Neural cell (in vitro differentiated cells): ENCODE results near the gene GUCA2A. TPM values are rescaled to one million over a fixed set of nuclear protein-coding genes. Genes with fewer than 3 reads are reported as not detected.

ENCODE experiments used
- H2AFZ ChIP-seq: fragments of 200-600, 300-800 bp; sonication (generic), shearing (Covaris generic); 2 replicates; pipeline ENCODE4 v1.6.0; 2014; ENCODE audit warnings: low read depth, mild to moderate bottlenecking, antibody characterized with exemption, low read length, moderate library complexity
- H3F3A ChIP-seq: fragments of 200-600 bp; shearing (Covaris generic); 2 replicates; pipeline ENCODE4 v1.6.1; 2016; ENCODE audit warnings: mild to moderate bottlenecking, moderate library complexity, mixed read lengths, antibody characterized with exemption, low read length; ENCODE audit not compliant: insufficient read depth, poor library complexity, severe bottlenecking
- H3K27ac ChIP-seq: fragments of 200-600, 300-800 bp; sonication (generic), shearing (Covaris generic); 2 replicates; pipeline ENCODE4 v1.5.1; 2014; ENCODE audit warnings: mild to moderate bottlenecking, low read length, moderate library complexity
- H3K27me3 ChIP-seq: fragments of 300-800, 200-600 bp; sonication (generic), shearing (Covaris generic); 2 replicates; pipeline ENCODE4 v1.6.0; 2014; ENCODE audit warnings: mild to moderate bottlenecking, low read depth, low read length, moderate library complexity; ENCODE audit not compliant: insufficient read depth
- H3K36me3 ChIP-seq: fragments of 300-800, 200-600 bp; sonication (generic), shearing (Covaris generic); 2 replicates; pipeline ENCODE4 v1.5.1; 2014; ENCODE audit warnings: mild to moderate bottlenecking, antibody characterized with exemption, low read length, moderate library complexity; ENCODE audit not compliant: insufficient read depth
- H3K4me2 ChIP-seq: fragments of 300-800, 200-600 bp; sonication (generic), shearing (Covaris generic); 2 replicates; pipeline ENCODE4 v1.6.0; 2014; ENCODE audit warnings: mild to moderate bottlenecking, low read length
- H3K4me3 ChIP-seq: fragments of 300-800, 200-600 bp; sonication (generic), shearing (Covaris generic); 2 replicates; pipeline ENCODE4 v1.5.1; 2014; ENCODE audit warnings: mild to moderate bottlenecking, low read length, moderate library complexity
- H3K79me2 ChIP-seq: fragments of 200-600 bp; shearing (Covaris generic); replicated peaks from 2 replicates; pipeline ENCODE4 v1.6.0; 2014; ENCODE audit warnings: mild to moderate bottlenecking, low read length, moderate library complexity; ENCODE audit not compliant: insufficient read depth
- H3K9ac ChIP-seq: fragments of 300-800, 200-600 bp; sonication (generic), shearing (Covaris generic); 2 replicates; pipeline ENCODE4 v1.6.1; 2016; ENCODE audit warnings: mild to moderate bottlenecking, low read length, mixed read lengths
- H3K9me2 ChIP-seq: fragments of 200-600 bp; shearing (Covaris generic); 2 replicates; pipeline ENCODE4 v1.6.1; 2016; ENCODE audit warnings: mild to moderate bottlenecking, low read length, mixed read lengths; ENCODE audit not compliant: insufficient read depth
- H3K9me3 ChIP-seq: fragments of 200-600, 300-800 bp; sonication (generic), shearing (Covaris generic); 2 replicates; pipeline ENCODE4 v1.6.1; 2016; ENCODE audit warnings: mild to moderate bottlenecking, mixed run types, low read length, moderate library complexity, mixed read lengths
- H4K20me1 ChIP-seq: fragments of 200-600 bp; shearing (Covaris generic); 2 replicates; pipeline ENCODE4 v1.6.1; 2016; ENCODE audit warnings: mild to moderate bottlenecking, mixed run types; ENCODE audit not compliant: insufficient read depth
- EP300 ChIP-seq: fragments of 450-650 bp; conservative IDR thresholded peaks from 2 replicates; pipeline ENCODE4 v1.6.1; 2014; ENCODE audit warnings: antibody characterized with exemption, mild to moderate bottlenecking, moderate library complexity; ENCODE audit not compliant: poor library complexity, severe bottlenecking
- EZH2 ChIP-seq: fragments of 200-600, 300-800 bp; shearing (Covaris generic), sonication (generic); IDR thresholded peaks from 2 replicates; pipeline ENCODE4 v1.6.1; 2014; ENCODE audit warnings: antibody characterized with exemption, low read length, borderline replicate concordance, mild to moderate bottlenecking; ENCODE audit not compliant: insufficient read depth, poor library complexity, severe bottlenecking
- MXI1 ChIP-seq: fragments of 450-650 bp; conservative IDR thresholded peaks from 2 replicates; pipeline ENCODE4 v1.6.1; 2014; ENCODE audit warnings: antibody characterized with exemption, mild to moderate bottlenecking; ENCODE audit not compliant: poor library complexity, severe bottlenecking
- POLR2AphosphoS5 ChIP-seq: IDR thresholded peaks from 2 replicates; pipeline ENCODE4 v1.6.1; 2012
- RAD21 ChIP-seq: fragments of 450-650 bp; conservative IDR thresholded peaks from 2 replicates; pipeline ENCODE4 v1.6.1; 2014; ENCODE audit warnings: antibody characterized with exemption, mild to moderate bottlenecking, moderate library complexity
- SMC3 ChIP-seq: fragments of 450-650 bp; conservative IDR thresholded peaks from 2 replicates; pipeline ENCODE4 v1.6.1; 2014; ENCODE audit warnings: antibody characterized with exemption, mild to moderate bottlenecking, moderate library complexity; ENCODE audit not compliant: poor library complexity
- TAF1 ChIP-seq: IDR thresholded peaks from 2 replicates; pipeline ENCODE4 v1.6.1; 2012; ENCODE audit warnings: low read depth
- polyA plus RNA-seq: library from polyadenylated mRNA; depleted of rRNA; stranded (reverse); fragments of >200 nt; gene quantifications from 2 replicates; pipeline ENCODE4 v1.2.3, GENCODE V29; 2014
- TF ChIP-seq, protein P1 (sequence below): fragments of 450-650 bp; IDR thresholded peaks from 2 replicates; pipeline ENCODE4 v1.5.1; 2014; ENCODE audit warnings: antibody characterized with exemption, mild to moderate bottlenecking, moderate library complexity; ENCODE audit not compliant: poor library complexity, severe bottlenecking
- TF ChIP-seq, protein P2 (sequence below): IDR thresholded peaks from 2 replicates; pipeline ENCODE4 v1.6.1; 2012; ENCODE audit warnings: borderline replicate concordance

The GUCA2A gene
- polyA plus RNA-seq, 1 donor from 2014 or later: not detected

DNA sequence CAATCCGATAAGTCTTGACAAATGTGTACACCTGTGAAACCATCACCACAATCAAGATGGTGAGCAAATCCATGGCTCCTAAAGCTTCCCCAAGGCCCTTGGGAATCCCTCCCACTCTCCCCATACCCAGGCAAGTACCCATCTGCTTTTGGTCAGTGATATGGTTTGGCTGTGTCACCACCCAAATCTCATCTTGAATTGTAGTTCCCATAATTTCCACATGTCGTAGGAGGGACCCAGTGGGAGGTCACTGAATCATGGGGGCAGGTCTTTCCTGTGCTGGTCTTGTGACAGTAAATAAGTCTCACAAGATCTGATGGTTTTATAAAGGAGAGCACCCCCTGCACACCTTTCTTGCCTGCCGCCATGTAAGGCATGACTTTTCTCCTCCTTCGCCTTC lies 26.0 kb downstream of the GUCA2A start:
- H2AFZ ChIP-seq: no peak overlapping the region
- H3K79me2 ChIP-seq: no peaks in the 10 kb centered on the region
- H3K36me3 ChIP-seq: no peaks in the 10 kb centered on the region
- H3K9me2 ChIP-seq: no peaks in the 10 kb centered on the region
- H3K27ac ChIP-seq: no peak overlapping the region
- H3K9me3 ChIP-seq: no peaks in the 10 kb centered on the region
- no peak overlapping the region for H3K4me2 ChIP-seq
- no peaks in the 10 kb centered on the region for H3K27me3 ChIP-seq
- H3K9ac ChIP-seq: no peak overlapping the region
- H3K4me3 ChIP-seq: no peak overlapping the region
- H4K20me1 ChIP-seq: no peaks in the 10 kb centered on the region
- TF ChIP-seq, protein P1, sequence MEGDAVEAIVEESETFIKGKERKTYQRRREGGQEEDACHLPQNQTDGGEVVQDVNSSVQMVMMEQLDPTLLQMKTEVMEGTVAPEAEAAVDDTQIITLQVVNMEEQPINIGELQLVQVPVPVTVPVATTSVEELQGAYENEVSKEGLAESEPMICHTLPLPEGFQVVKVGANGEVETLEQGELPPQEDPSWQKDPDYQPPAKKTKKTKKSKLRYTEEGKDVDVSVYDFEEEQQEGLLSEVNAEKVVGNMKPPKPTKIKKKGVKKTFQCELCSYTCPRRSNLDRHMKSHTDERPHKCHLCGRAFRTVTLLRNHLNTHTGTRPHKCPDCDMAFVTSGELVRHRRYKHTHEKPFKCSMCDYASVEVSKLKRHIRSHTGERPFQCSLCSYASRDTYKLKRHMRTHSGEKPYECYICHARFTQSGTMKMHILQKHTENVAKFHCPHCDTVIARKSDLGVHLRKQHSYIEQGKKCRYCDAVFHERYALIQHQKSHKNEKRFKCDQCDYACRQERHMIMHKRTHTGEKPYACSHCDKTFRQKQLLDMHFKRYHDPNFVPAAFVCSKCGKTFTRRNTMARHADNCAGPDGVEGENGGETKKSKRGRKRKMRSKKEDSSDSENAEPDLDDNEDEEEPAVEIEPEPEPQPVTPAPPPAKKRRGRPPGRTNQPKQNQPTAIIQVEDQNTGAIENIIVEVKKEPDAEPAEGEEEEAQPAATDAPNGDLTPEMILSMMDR: no peak
- no peak for TF ChIP-seq POLR2AphosphoS5
- no peak for TF ChIP-seq SMC3
- no peak for TF ChIP-seq MXI1
- TF ChIP-seq, protein P2, sequence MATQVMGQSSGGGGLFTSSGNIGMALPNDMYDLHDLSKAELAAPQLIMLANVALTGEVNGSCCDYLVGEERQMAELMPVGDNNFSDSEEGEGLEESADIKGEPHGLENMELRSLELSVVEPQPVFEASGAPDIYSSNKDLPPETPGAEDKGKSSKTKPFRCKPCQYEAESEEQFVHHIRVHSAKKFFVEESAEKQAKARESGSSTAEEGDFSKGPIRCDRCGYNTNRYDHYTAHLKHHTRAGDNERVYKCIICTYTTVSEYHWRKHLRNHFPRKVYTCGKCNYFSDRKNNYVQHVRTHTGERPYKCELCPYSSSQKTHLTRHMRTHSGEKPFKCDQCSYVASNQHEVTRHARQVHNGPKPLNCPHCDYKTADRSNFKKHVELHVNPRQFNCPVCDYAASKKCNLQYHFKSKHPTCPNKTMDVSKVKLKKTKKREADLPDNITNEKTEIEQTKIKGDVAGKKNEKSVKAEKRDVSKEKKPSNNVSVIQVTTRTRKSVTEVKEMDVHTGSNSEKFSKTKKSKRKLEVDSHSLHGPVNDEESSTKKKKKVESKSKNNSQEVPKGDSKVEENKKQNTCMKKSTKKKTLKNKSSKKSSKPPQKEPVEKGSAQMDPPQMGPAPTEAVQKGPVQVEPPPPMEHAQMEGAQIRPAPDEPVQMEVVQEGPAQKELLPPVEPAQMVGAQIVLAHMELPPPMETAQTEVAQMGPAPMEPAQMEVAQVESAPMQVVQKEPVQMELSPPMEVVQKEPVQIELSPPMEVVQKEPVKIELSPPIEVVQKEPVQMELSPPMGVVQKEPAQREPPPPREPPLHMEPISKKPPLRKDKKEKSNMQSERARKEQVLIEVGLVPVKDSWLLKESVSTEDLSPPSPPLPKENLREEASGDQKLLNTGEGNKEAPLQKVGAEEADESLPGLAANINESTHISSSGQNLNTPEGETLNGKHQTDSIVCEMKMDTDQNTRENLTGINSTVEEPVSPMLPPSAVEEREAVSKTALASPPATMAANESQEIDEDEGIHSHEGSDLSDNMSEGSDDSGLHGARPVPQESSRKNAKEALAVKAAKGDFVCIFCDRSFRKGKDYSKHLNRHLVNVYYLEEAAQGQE: no peak
- TF ChIP-seq EP300: no peak
- TF ChIP-seq EZH2: no peak
- TF ChIP-seq TAF1: no peak
- TF ChIP-seq RAD21: no peak
- no peaks in the 10 kb centered on the region for H3F3A ChIP-seq

DNA sequence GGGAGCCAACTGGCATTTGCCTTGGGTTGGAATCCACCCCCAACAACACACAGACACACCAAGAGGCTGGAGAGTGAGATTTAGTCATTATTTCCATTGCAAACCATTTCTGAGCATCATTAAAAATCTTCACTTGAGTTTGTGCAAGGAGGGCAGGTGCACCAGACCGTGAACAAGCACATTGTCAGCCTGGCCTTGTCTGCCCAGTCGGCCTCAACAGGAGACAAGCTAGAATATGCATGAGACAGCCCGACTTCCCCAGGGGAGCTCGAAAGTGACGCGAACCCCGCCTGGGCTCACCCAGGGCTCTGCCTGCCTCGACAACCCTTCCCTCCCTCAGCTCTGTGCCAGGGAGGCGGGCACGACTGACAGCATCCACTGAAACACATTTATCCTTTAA lies 26.8 kb downstream of the GUCA2A start:
- H4K20me1 ChIP-seq: no peaks in the 10 kb centered on the region
- no peaks in the 10 kb centered on the region for H3K79me2 ChIP-seq
- no peaks in the 10 kb centered on the region for H3K9me2 ChIP-seq
- H3K4me2 ChIP-seq: no peak overlapping the region
- H3K27me3 ChIP-seq: no peaks in the 10 kb centered on the region
- no peak overlapping the region for H3K27ac ChIP-seq
- no peak overlapping the region for H3K4me3 ChIP-seq
- H3K9me3 ChIP-seq: no peaks in the 10 kb centered on the region
- H3K9ac ChIP-seq: no peak overlapping the region
- H2AFZ ChIP-seq: no peak overlapping the region
- H3F3A ChIP-seq: no peaks in the 10 kb centered on the region
- H3K36me3 ChIP-seq: no peaks in the 10 kb centered on the region
- TF ChIP-seq POLR2AphosphoS5 (no peak), EP300 (no peak), RAD21 (no peak), TAF1 (no peak), EZH2 (no peak)

DNA sequence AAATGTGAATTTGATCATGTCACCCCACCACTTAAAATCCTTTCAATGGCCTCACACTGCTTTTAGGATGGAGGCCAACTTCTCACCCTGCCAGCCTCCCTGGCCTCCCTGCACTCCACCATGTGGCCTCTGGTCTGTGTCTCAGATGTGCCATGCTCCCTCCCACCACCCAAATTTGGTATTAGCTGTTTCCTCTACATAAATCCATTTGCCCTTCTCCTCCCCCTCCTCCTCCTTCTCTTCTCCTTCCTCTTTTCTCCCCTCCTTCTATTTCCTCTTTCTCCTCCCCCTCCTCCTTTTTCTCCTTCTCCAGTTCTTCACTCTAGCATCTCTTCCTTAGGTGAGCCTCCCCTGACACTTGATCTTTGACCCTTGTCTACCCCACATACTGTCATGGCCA lies 28.1 kb downstream of the GUCA2A start:
- Histone ChIP-seq H3K9me3 (no peaks in the 10 kb centered on the region), H3K4me3 (no peak overlapping the region), H3K27ac (no peak overlapping the region), H3K9ac (no peak overlapping the region), H3K9me2 (no peaks in the 10 kb centered on the region), H3F3A (no peaks in the 10 kb centered on the region), H3K27me3 (no peaks in the 10 kb centered on the region), H3K4me2 (no peak overlapping the region), H3K36me3 (no peaks in the 10 kb centered on the region), H3K79me2 (no peaks in the 10 kb centered on the region), H4K20me1 (no peaks in the 10 kb centered on the region), H2AFZ (no peak overlapping the region)
- TF ChIP-seq, protein P2: no peak
- TF ChIP-seq EP300: no peak
- TF ChIP-seq TAF1: no peak
- no peak for TF ChIP-seq MXI1
- no peak for TF ChIP-seq SMC3
- TF ChIP-seq RAD21: no peak
- no peak for TF ChIP-seq EZH2
- TF ChIP-seq POLR2AphosphoS5: no peak
- TF ChIP-seq, protein P1: no peak
